ENCODE results near the gene OR51F1.

GRCh38 chr11:4809246-4809645 is 39.5 kb upstream of the OR51F1 start:
- TF ChIP-seq EP300 (IDR thresholded peaks at IDR 0.05; ENCODE audit: borderline replicate concordance) (no peak), REST (IDR thresholded peaks at IDR 0.05; ENCODE audit: low read depth) (no peak), FOXM1 (IDR thresholded peaks at IDR 0.05; ENCODE audit: borderline replicate concordance, low read depth) (no peak), ZBTB7A (IDR thresholded peaks at IDR 0.05; ENCODE audit: low read depth) (no peak), CEBPB (IDR thresholded peaks at IDR 0.05) (no peak), TAF1 (IDR thresholded peaks at IDR 0.05; ENCODE audit: low read depth) (no peak), CREB1 (IDR thresholded peaks at IDR 0.05; ENCODE audit: low read depth) (no peak), EGR1 (IDR thresholded peaks at IDR 0.05) (no peak), YY1 (IDR thresholded peaks at IDR 0.05; ENCODE audit: low read depth) (no peak), RAD21 (IDR thresholded peaks at IDR 0.05; ENCODE audit: low read depth) (no peak)
- TF ChIP-seq, protein P1, sequence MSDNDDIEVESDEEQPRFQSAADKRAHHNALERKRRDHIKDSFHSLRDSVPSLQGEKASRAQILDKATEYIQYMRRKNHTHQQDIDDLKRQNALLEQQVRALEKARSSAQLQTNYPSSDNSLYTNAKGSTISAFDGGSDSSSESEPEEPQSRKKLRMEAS (IDR thresholded peaks at IDR 0.05), result no peak
